ENCODE data around the gene GLT8D1. TPM values are rescaled to one million over a fixed set of nuclear protein-coding genes. Genes with fewer than 3 reads are reported as not detected.

GLT8D1 gene
- total and polyA plus RNA-seq, 2 of the 13 experiments (the other 11 are each of a cell fraction or from before 2014, with no cell fraction given): 110 to 121 TPM

DNA sequence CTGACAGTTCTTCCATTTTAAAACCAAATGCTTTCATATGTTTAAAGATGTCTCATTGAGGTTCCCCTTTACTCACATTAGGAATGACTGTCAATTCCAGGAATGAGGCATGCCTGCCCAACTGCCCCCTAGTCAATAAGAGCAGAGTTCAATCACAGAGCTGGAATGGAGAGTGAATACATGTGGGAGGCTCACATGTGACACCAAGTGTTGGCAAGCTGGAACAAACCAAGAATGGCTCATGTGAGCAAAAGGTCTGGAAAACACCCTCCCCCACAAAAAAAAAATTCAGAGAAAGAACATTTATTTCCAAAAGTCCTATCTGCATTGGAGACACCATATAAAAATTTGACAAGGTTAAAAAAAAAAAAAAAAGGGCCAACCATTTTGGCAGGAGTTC lies 23.6 kb downstream of the GLT8D1 start (continued):
- TF ChIP-seq ELF4 (CRISPR knock-in tag; IDR thresholded peaks at IDR 0.05; ENCODE audit: borderline replicate concordance) (no peak), MYC (CRISPR knock-in tag; IDR thresholded peaks at IDR 0.05; ENCODE audit: borderline replicate concordance) (peak; percentile 52; the same call in 1 of the 2 replicates), NBN (conservative IDR thresholded peaks at IDR 0.05) (no peak), ZNF713 (CRISPR knock-in tag; IDR thresholded peaks at IDR 0.05) (no peak), RFXAP (CRISPR knock-in tag; IDR thresholded peaks at IDR 0.05; ENCODE audit: borderline replicate concordance) (no peak), GABPA (IDR thresholded peaks at IDR 0.05; ENCODE audit: low read depth, low read length) (no peak), GABPA (CRISPR knock-in tag; IDR thresholded peaks at IDR 0.05; ENCODE audit: low read depth) (no peak), ELF3 (CRISPR knock-in tag; IDR thresholded peaks at IDR 0.05) (peak; percentile 55; the same call in 1 of the 2 replicates), LCORL (IDR thresholded peaks at IDR 0.05) (no peak), LCORL (CRISPR knock-in tag; IDR thresholded peaks at IDR 0.05) (peak; percentile 43; the same call in 1 of the 2 replicates), PHF5A (CRISPR knock-in tag; IDR thresholded peaks at IDR 0.05; ENCODE audit: low read depth, unreplicated experiment) (peak; percentile 41), TCF7L2 (IDR thresholded peaks at IDR 0.05; ENCODE audit: low read depth, low read length) (no peak), CBFB (CRISPR knock-in tag; IDR thresholded peaks at IDR 0.05) (no peak), KDM6A (CRISPR knock-in tag; IDR thresholded peaks at IDR 0.05; ENCODE audit: low read depth) (peak; percentile 71), MTA3 (CRISPR knock-in tag; IDR thresholded peaks at IDR 0.05) (no peak), ZMYM4 (CRISPR knock-in tag; IDR thresholded peaks at IDR 0.05) (peak; percentile 51; the same call in 1 of the 2 replicates), ZNF44 (CRISPR knock-in tag; IDR thresholded peaks at IDR 0.05) (no peak), ZNF136 (CRISPR knock-in tag; IDR thresholded peaks at IDR 0.05; ENCODE audit: low read depth) (0 out of 2 replicates have a peak, but pooled peaks have one; percentile 49), SETDB1 (CRISPR knock-in tag; IDR thresholded peaks at IDR 0.05; ENCODE audit: borderline replicate concordance) (no peak), SMC3 (IDR thresholded peaks at IDR 0.05; ENCODE audit: low read length) (peak; percentile 56; the same call in 1 of the 2 replicates), HNF4G (IDR thresholded peaks at IDR 0.05; ENCODE audit: borderline replicate concordance, low read depth, low read length) (peak; percentile 64; the same call in 1 of the 2 replicates), HNF4G (CRISPR knock-in tag; IDR thresholded peaks at IDR 0.05; ENCODE audit: borderline replicate concordance, low read depth) (no peak), YEATS4 (CRISPR knock-in tag; IDR thresholded peaks at IDR 0.05; ENCODE audit: borderline replicate concordance) (0 out of 2 replicates have a peak, but pooled peaks have one; percentile 39), NCOR1 (IDR thresholded peaks at IDR 0.05; ENCODE audit: borderline replicate concordance, low read length) (peak; percentile 42; the same call in 1 of the 2 replicates), SALL1 (CRISPR knock-in tag; IDR thresholded peaks at IDR 0.05) (peak; percentile 49; the same call in 1 of the 2 replicates), ZNF468 (CRISPR knock-in tag; IDR thresholded peaks at IDR 0.05) (no peak), STAT5B (CRISPR knock-in tag; IDR thresholded peaks at IDR 0.05) (no peak), TEAD2 (CRISPR knock-in tag; IDR thresholded peaks at IDR 0.05) (no peak)
- TF ChIP-seq, protein P1, sequence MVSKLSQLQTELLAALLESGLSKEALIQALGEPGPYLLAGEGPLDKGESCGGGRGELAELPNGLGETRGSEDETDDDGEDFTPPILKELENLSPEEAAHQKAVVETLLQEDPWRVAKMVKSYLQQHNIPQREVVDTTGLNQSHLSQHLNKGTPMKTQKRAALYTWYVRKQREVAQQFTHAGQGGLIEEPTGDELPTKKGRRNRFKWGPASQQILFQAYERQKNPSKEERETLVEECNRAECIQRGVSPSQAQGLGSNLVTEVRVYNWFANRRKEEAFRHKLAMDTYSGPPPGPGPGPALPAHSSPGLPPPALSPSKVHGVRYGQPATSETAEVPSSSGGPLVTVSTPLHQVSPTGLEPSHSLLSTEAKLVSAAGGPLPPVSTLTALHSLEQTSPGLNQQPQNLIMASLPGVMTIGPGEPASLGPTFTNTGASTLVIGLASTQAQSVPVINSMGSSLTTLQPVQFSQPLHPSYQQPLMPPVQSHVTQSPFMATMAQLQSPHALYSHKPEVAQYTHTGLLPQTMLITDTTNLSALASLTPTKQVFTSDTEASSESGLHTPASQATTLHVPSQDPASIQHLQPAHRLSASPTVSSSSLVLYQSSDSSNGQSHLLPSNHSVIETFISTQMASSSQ (IDR thresholded peaks at IDR 0.05; ENCODE audit: low read depth): no peak
- TF ChIP-seq, protein P1 (CRISPR knock-in tag; IDR thresholded peaks at IDR 0.05; ENCODE audit: borderline replicate concordance): no peak
- TF ChIP-seq, protein P2, sequence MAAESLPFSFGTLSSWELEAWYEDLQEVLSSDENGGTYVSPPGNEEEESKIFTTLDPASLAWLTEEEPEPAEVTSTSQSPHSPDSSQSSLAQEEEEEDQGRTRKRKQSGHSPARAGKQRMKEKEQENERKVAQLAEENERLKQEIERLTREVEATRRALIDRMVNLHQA (CRISPR knock-in tag; IDR thresholded peaks at IDR 0.05): no peak

Measured in HepG2 (cell line).